K562 (cell line): Measurements from ENCODE around the gene FAAP100. TPM values are rescaled to one million over a fixed set of nuclear protein-coding genes. Genes with fewer than 3 reads are reported as not detected.

Experiments
- ATAC-seq: fragments of 200-7000 bp; cut with Tn5 transposase; 3 replicates; pipeline ENCODE4 v1.9.1; 2020; ENCODE audit warnings: moderate library complexity
- BruUV-seq: library from RNA; stranded (reverse); fragments of 400-500 nt; replicated peaks from 2 replicates; lab custom pipeline; 2021; lab: Mats Ljungman, UMichigan
- CTCF ChIA-PET: fragments of 300-600 bp; formaldehyde crosslinking; extraction: SDS; loops from one replicate; lab custom pipeline; 2021; ENCODE audit warnings: low intra/inter-chr PET ratio; lab: Yijun Ruan, JAX
- POLR2A ChIA-PET: fragments of 300-600, 350-650 bp; sonication (Branson Sonifier 250); formaldehyde crosslinking; extraction: SDS; loops from one replicate; lab custom pipeline; 2021; ENCODE audit warnings: antibody characterized with exemption, inconsistent platforms; lab: Yijun Ruan, JAX
- DNase-seq, 4 experiments: peaks; one replicate each; pipeline versions ENCODE4 v3.0.0 to v3.0.0-alpha.2; 2011 to 2018; ENCODE audit warnings: low spot score in 3 of 4, mixed read lengths in 3 of 4; ENCODE audit errors: extremely low read depth in 1 of 4
- FAIRE-seq: peaks from 2 replicates; lab custom pipeline; 2011; peaks lifted over from hg19 to GRCh38; lab: Jason Lieb, UNC
- H2AFZ ChIP-seq: 2 replicates; pipeline ENCODE4 v1.6.0; 2011; ENCODE audit warnings: low read depth, low read length, control low read depth, inconsistent platforms
- H3K27ac ChIP-seq: fragments of 200-600 bp; 3 replicates; pipeline ENCODE4 v1.8.0; 2011; ENCODE audit warnings: low read depth, mild to moderate bottlenecking, control low read depth, inconsistent platforms, low read length, moderate library complexity, mixed read lengths; ENCODE audit errors: extremely low read depth
- H3K27me3 ChIP-seq, 2 experiments: fragments of 300-600 bp in 1 of 2; 2 replicates in 1 of 2; 3 replicates in 1 of 2; pipeline versions ENCODE4 v1.6.0 to v1.8.0; 2011; ENCODE audit warnings: inconsistent platforms in 2 of 2, low read length in 2 of 2, mild to moderate bottlenecking in 1 of 2, mixed read lengths in 1 of 2, moderate library complexity in 1 of 2; ENCODE audit not compliant: control insufficient read depth in 2 of 2, insufficient read depth in 2 of 2
- H3K36me3 ChIP-seq: fragments of 300-600 bp; 3 replicates; pipeline ENCODE4 v1.8.0; 2011; ENCODE audit warnings: mild to moderate bottlenecking, low read length, inconsistent platforms; ENCODE audit not compliant: control insufficient read depth, insufficient read depth
- H3K4me1 ChIP-seq, 2 experiments: fragments of 200-600 bp in 1 of 2; replicated peaks in 1 of 2; 2 replicates in 1 of 2; 3 replicates in 1 of 2; pipeline versions ENCODE4 v1.5.1 to v1.8.0; 2011; ENCODE audit warnings: inconsistent platforms in 2 of 2, low read length in 2 of 2, mild to moderate bottlenecking in 1 of 2, mixed read lengths in 1 of 2, moderate library complexity in 1 of 2; ENCODE audit not compliant: control insufficient read depth in 2 of 2, insufficient read depth in 2 of 2
- H3K4me2 ChIP-seq: 2 replicates; pipeline ENCODE4 v1.6.1; 2011; ENCODE audit warnings: low read length, control low read depth, inconsistent platforms, mixed read lengths; ENCODE audit not compliant: insufficient read depth
- H3K4me3 ChIP-seq: fragments of 200-600 bp; sonication (generic), shearing (Covaris generic); 2 replicates; pipeline ENCODE4 v1.5.1; 2016; ENCODE audit warnings: control low read depth, inconsistent platforms
- H3K79me2 ChIP-seq: fragments of 200-600 bp; 3 replicates; pipeline ENCODE4 v1.8.0; 2011; ENCODE audit warnings: low read length, inconsistent platforms; ENCODE audit not compliant: control insufficient read depth, insufficient read depth
- H3K9ac ChIP-seq, 2 experiments: 2 replicates each; pipeline versions ENCODE4 v1.6.0 to v1.6.1; 2011; ENCODE audit warnings: low read depth in 2 of 2, low read length in 2 of 2, control low read depth in 1 of 2, inconsistent platforms in 1 of 2, mild to moderate bottlenecking in 1 of 2, mixed read lengths in 1 of 2; ENCODE audit not compliant: insufficient read depth in 1 of 2
- H3K9me1 ChIP-seq: one replicate; pipeline ENCODE4 v1.6.0; 2011; ENCODE audit warnings: inconsistent platforms, mild to moderate bottlenecking, low read length, moderate library complexity; ENCODE audit not compliant: control insufficient read depth, insufficient read depth
- H3K9me3 ChIP-seq: replicated peaks from 2 replicates; pipeline ENCODE4 v1.5.1; 2011; ENCODE audit warnings: low read depth, low read length, inconsistent platforms; ENCODE audit not compliant: control insufficient read depth, insufficient read depth
- H4K20me1 ChIP-seq: replicated peaks from 2 replicates; pipeline ENCODE4 v1.6.1; 2011; ENCODE audit warnings: low read length, inconsistent platforms, mixed read lengths; ENCODE audit not compliant: control insufficient read depth, insufficient read depth
- CHAMP1 ChIP-seq: fragments of 450-650 bp; IDR thresholded peaks from 2 replicates; pipeline ENCODE4 v1.6.1; 2016; ENCODE audit warnings: mild to moderate bottlenecking
- CHD1 ChIP-seq: fragments of 200-600 bp; sonication (generic); IDR thresholded peaks from one replicate; pipeline ENCODE4 v1.6.1; 2012; ENCODE audit warnings: mild to moderate bottlenecking, moderate library complexity, low read length, inconsistent platforms
- ELK3 ChIP-seq: fragments of 450-650 bp; formaldehyde crosslinking; IDR thresholded peaks from 2 replicates; pipeline ENCODE4 v1.4.0; 2020; ENCODE audit warnings: mild to moderate bottlenecking
- KLF1 ChIP-seq: fragments of 450-650 bp; IDR thresholded peaks from 2 replicates; pipeline ENCODE4 v1.6.1; 2016; ENCODE audit warnings: missing genetic modification characterization, missing compliant biosample characterization
- POLR2B ChIP-seq: fragments of 450-650 bp; IDR thresholded peaks from 2 replicates; pipeline ENCODE4 v1.6.1; 2018; ENCODE audit warnings: low read depth; ENCODE audit not compliant: partially characterized antibody
- POLR2H ChIP-seq: IDR thresholded peaks from 2 replicates; pipeline ENCODE4 v1.6.1; 2016; ENCODE audit warnings: missing genetic modification characterization, low read depth, mild to moderate bottlenecking, control low read depth, missing compliant biosample characterization, moderate library complexity
- RFX7 ChIP-seq: fragments of 250-450 bp; sonication (Bioruptor Pico); IDR thresholded peaks from 2 replicates; pipeline ENCODE4 v1.5.1; 2021; ENCODE audit warnings: mild to moderate bottlenecking
- RUNX1 ChIP-seq: sonication (generic); IDR thresholded peaks from 2 replicates; pipeline ENCODE4 v1.6.1; 2016; ENCODE audit warnings: antibody characterized with exemption, low read depth
- SMARCE1 ChIP-seq: fragments of 450-650 bp; IDR thresholded peaks from 2 replicates; pipeline ENCODE4 v1.7.1; 2016; ENCODE audit warnings: mild to moderate bottlenecking
- ZBTB26 ChIP-seq: fragments of 450-650 bp; formaldehyde crosslinking; IDR thresholded peaks from 2 replicates; pipeline ENCODE4 v1.4.0; 2022; ENCODE audit warnings: missing genetic modification characterization
- ZKSCAN1 ChIP-seq: fragments of 150-350 bp; IDR thresholded peaks from 2 replicates; pipeline ENCODE4 v1.6.1; 2016; ENCODE audit warnings: low read depth, low read length
- ZNF146 ChIP-seq: IDR thresholded peaks from one replicate; pipeline ENCODE4 v1.6.1; 2018; ENCODE audit warnings: missing compliant biosample characterization; ENCODE audit not compliant: unreplicated experiment
- ZNF589 ChIP-seq: fragments of 200-800 bp; sonication (Bioruptor generic); IDR thresholded peaks from 2 replicates; pipeline ENCODE4 v1.6.1; 2016; ENCODE audit warnings: low read depth, missing genetic modification characterization, missing compliant biosample characterization
- ZNF668 ChIP-seq: fragments of 250-450 bp; sonication (Bioruptor Pico); IDR thresholded peaks from 2 replicates; pipeline ENCODE4 v1.8.0; 2022; ENCODE audit warnings: mild to moderate bottlenecking, inconsistent platforms
- ZNF696 ChIP-seq: fragments of 250-450 bp; sonication (Bioruptor Pico); conservative IDR thresholded peaks from 2 replicates; pipeline ENCODE4 v1.4.0; 2020; ENCODE audit warnings: mild to moderate bottlenecking, moderate library complexity
- WGBS: fragments of 100-300 bp; shearing (Covaris generic); methylation state at CpG from one replicate; pipeline ENCODE4 v1.1.6; 2016; ENCODE audit warnings: low coverage, mixed read lengths; ENCODE audit not compliant: insufficient coverage; ENCODE audit errors: missing lambda C conversion rate; 5-methylcytosine and 5-hydroxymethylcytosine counted together
- in situ Hi-C: fragments of 300-500 bp; cut with MboI; formaldehyde crosslinking; loops from 4 replicates; pipeline ENCODE4 v1.15.0; 2018; ENCODE audit warnings: inconsistent platforms, mixed read lengths
- intact Hi-C: fragments of 100-400 bp; cut with micrococcal nuclease; formaldehyde crosslinking; loops from 2 replicates; pipeline ENCODE4 v1.14.2; 2022
- polyA plus RNA-seq, 8 experiments: library from polyadenylated mRNA; depleted of rRNA in 4 of 8; stranded (reverse) in 5 of 8; unstranded in 3 of 8; fragments of >200 nt; fragmentation: Nextera tagmentation in 2 of 8; fragmentation: Illumina TruSeq in 1 of 8; extraction: Ambion mirVana in 2 of 8; extraction: Trizol in 1 of 8; gene quantifications; 2 replicates each; pipeline versions ENCODE4 v1.2.1 to v1.2.3, GENCODE V29; 2011 to 2014; ENCODE audit warnings: inconsistent platforms in 1 of 8, missing spikeins in 1 of 8
- total RNA-seq, 7 experiments: library from RNA; depleted of rRNA in 6 of 7; stranded (reverse); fragments of >200 nt in 6 of 7; fragmentation: Illumina TruSeq in 2 of 7; extraction: Trizol in 2 of 7; gene quantifications; 2 replicates each; pipeline versions ENCODE4 v1.2.1 to v1.2.3, GENCODE V29; 2011 to 2021; ENCODE audit warnings: low replicate concordance in 1 of 7

Gene FAAP100
- total and polyA plus RNA-seq, 9 of the 15 experiments (the other 6 are each of a cell fraction or from before 2014, with no cell fraction given) = 0.31 to 51.2 (median 12.6) TPM

- H3K4me1 ChIP-seq = peaks cover 10 to 21% of the 10 kb centered on the region in 2 experiments; a peak in 4 of 5 replicates
- in situ Hi-C loops (no loop called here), intact Hi-C loops (no loop called here)
- WGBS = 91% methylated on average over 8 of the region's 8 CpGs
- H3K9ac ChIP-seq = no peak overlapping the region
- H3K27me3 ChIP-seq = no peaks in the 10 kb centered on the region
- ATAC-seq = no peak
- no peak for DNase-seq
- no peak for FAIRE-seq
- CTCF ChIA-PET = no interaction called here
- H3K79me2 ChIP-seq = peaks cover 9% of the 10 kb centered on the region; the same call in 2 of the 3 replicates
- no peaks in the 10 kb centered on the region for H3K9me3 ChIP-seq
- H2AFZ ChIP-seq = no peak overlapping the region
- no TSS peak for BruUV-seq
- peaks cover 7% of the 10 kb centered on the region for H4K20me1 ChIP-seq
- H3K9me1 ChIP-seq = no peaks in the 10 kb centered on the region
- peaks cover 97% of the 10 kb centered on the region for H3K36me3 ChIP-seq
- no peak overlapping the region for H3K4me3 ChIP-seq
- H3K4me2 ChIP-seq = no peak overlapping the region
- no peak overlapping the region for H3K27ac ChIP-seq
- POLR2A ChIA-PET = interaction anchor here (0.8 to 1.9 kb wide), 6 partner anchors 9 to 54 kb away, joined by 3 to 7 read pairs (median 4); no protein-coding TSS in a partner anchor
- TF ChIP-seq POLR2H (tag) = no peak
- TF ChIP-seq ZNF696 (CRISPR knock-in tag) = no peak
- no peak for TF ChIP-seq CHD1
- TF ChIP-seq CHAMP1 = no peak
- no peak for TF ChIP-seq POLR2B
- TF ChIP-seq ZBTB26 (CRISPR knock-in tag) = no peak
- TF ChIP-seq KLF1 (tag) = no peak
- TF ChIP-seq ELK3 (CRISPR knock-in tag) = no peak
- TF ChIP-seq ZNF668 (CRISPR knock-in tag) = no peak
- TF ChIP-seq SMARCE1 = no peak
- TF ChIP-seq ZNF589 (CRISPR knock-in tag) = no peak
- TF ChIP-seq ZKSCAN1 = no peak
- TF ChIP-seq RUNX1 = no peak
- no peak for TF ChIP-seq ZNF146 (CRISPR knock-in tag)
- no peak for TF ChIP-seq RFX7
Measured at GRCh38 chr17:81581758-81582157, 29.6 kb upstream of the FAAP100 start.
